ENCODE data around the gene P2RY4. TPM values are rescaled to one million over a fixed set of nuclear protein-coding genes. Genes with fewer than 3 reads are reported as not detected.

Gene P2RY4
- polyA plus RNA-seq, 1 of the 3 experiments (the other 2 are of a cell fraction) = 0.05 TPM

- 60% methylated on average over 1 of the region's 1 CpG for WGBS (ENCODE audit: low lambda C conversion rate)
- Histone ChIP-seq H3K9ac (no peak overlapping the region), H3K36me3 (replicated peaks in 1 of 2; ENCODE audit: control insufficient read depth in 1 of 2, insufficient read depth in 2 of 2, low read length in 1 of 2) (no peaks in the 10 kb centered on the region), H3K27ac (ENCODE audit: low read depth in 2 of 2, low read length in 1 of 2) (no peak overlapping the region), H3K9me2 (no peaks in the 10 kb centered on the region), H3K9me3 (no peaks in the 10 kb centered on the region), H4K20me1 (ENCODE audit: insufficient read depth) (no peaks in the 10 kb centered on the region), H3K4me2 (no peak overlapping the region), H3K27me3 (ENCODE audit: insufficient read depth) (peaks cover 16% of the 10 kb centered on the region; the same call in 1 of the 2 replicates), H3K79me2 (ENCODE audit: insufficient read depth) (no peaks in the 10 kb centered on the region), H3F3A (replicated peaks; ENCODE audit: insufficient read depth) (no peaks in the 10 kb centered on the region), H2AFZ (ENCODE audit: low read depth) (no peak overlapping the region), H3K4me1 (ENCODE audit: control insufficient read depth in 1 of 2, insufficient read depth in 2 of 2, low read depth in 1 of 2, low read length in 1 of 2) (no peaks in the 10 kb centered on the region), H3K4me3 (ENCODE audit: low read depth in 2 of 2, low read length in 1 of 2) (no peak overlapping the region)
- CTCF ChIA-PET = interaction anchor here (0.5 kb wide), 1 partner anchor 249 kb away, joined by 3 read pairs; no protein-coding TSS in a partner anchor
- TF ChIP-seq YY1 (IDR thresholded peaks at IDR 0.05; ENCODE audit: low read depth) (no peak), FOXJ3 (CRISPR knock-in tag; IDR thresholded peaks at IDR 0.05) (no peak), NRF1 (IDR thresholded peaks at IDR 0.05; ENCODE audit: low read depth, low read length) (no peak), NFIC (IDR thresholded peaks at IDR 0.05; ENCODE audit: borderline replicate concordance) (no peak), FOSL2 (IDR thresholded peaks at IDR 0.05; ENCODE audit: borderline replicate concordance, low read depth) (no peak), USF1 (IDR thresholded peaks at IDR 0.05; ENCODE audit: borderline replicate concordance, low read depth) (no peak), RFX5 (IDR thresholded peaks at IDR 0.05; ENCODE audit: low read length) (no peak), RAD21 (IDR thresholded peaks at IDR 0.05; ENCODE audit: low read length) (no peak), REST (IDR thresholded peaks at IDR 0.05; ENCODE audit: low read depth, low read length) (no peak), MAX (IDR thresholded peaks at IDR 0.05; ENCODE audit: low read depth) (no peak), GABPA (IDR thresholded peaks at IDR 0.05; ENCODE audit: low read depth) (no peak), PBX3 (IDR thresholded peaks at IDR 0.05) (no peak)
- no peak for DNase-seq
- POLR2A ChIA-PET = no interaction called here
Observed at GRCh38 chrX:70240751-70241150, 19.3 kb downstream of the P2RY4 start.

- no peak within 1 kb of the TSS for H3K9ac ChIP-seq
- H3K4me3 ChIP-seq (ENCODE audit: low read depth in 2 of 2, low read length in 1 of 2) = no peak within 1 kb of the TSS
- no peak for DNase-seq
- H3K4me2 ChIP-seq = no peak within 1 kb of the TSS
- H3K27ac ChIP-seq (ENCODE audit: low read depth in 2 of 2, low read length in 1 of 2) = no peak within 1 kb of the TSS
- H3K36me3 ChIP-seq (replicated peaks in 1 of 2; ENCODE audit: control insufficient read depth in 1 of 2, insufficient read depth in 2 of 2, low read length in 1 of 2) = no peaks in the 10 kb centered on the region
- H3K9me3 ChIP-seq = no peaks in the 10 kb centered on the region
- H3K27me3 ChIP-seq (ENCODE audit: insufficient read depth) = peaks cover 19% of the 10 kb centered on the region; the same call in 1 of the 2 replicates
- no peaks in the 10 kb centered on the region for H3K9me2 ChIP-seq
- no peaks in the 10 kb centered on the region for H3K4me1 ChIP-seq (ENCODE audit: control insufficient read depth in 1 of 2, insufficient read depth in 2 of 2, low read depth in 1 of 2, low read length in 1 of 2)
- CTCF ChIA-PET = no interaction called here
- no peaks in the 10 kb centered on the region for H4K20me1 ChIP-seq (ENCODE audit: insufficient read depth)
- POLR2A ChIA-PET = no interaction called here
- no peaks in the 10 kb centered on the region for H3F3A ChIP-seq (replicated peaks; ENCODE audit: insufficient read depth)
- H2AFZ ChIP-seq (ENCODE audit: low read depth) = no peak within 1 kb of the TSS
- H3K79me2 ChIP-seq (ENCODE audit: insufficient read depth) = no peaks in the 10 kb centered on the region
- 15% methylated on average over 3 of the region's 3 CpGs for WGBS (ENCODE audit: low lambda C conversion rate)
- TF ChIP-seq RAD21 (IDR thresholded peaks at IDR 0.05; ENCODE audit: low read length) (no peak), NFIC (IDR thresholded peaks at IDR 0.05; ENCODE audit: borderline replicate concordance) (no peak), TAF1 (IDR thresholded peaks at IDR 0.05; ENCODE audit: borderline replicate concordance, low read depth, low read length) (no peak), MAX (IDR thresholded peaks at IDR 0.05; ENCODE audit: low read depth) (no peak), TCF12 (IDR thresholded peaks at IDR 0.05) (no peak), POLR2AphosphoS5 (IDR thresholded peaks at IDR 0.05; ENCODE audit: low read depth, low read length) (no peak), GATA2 (CRISPR knock-in tag; IDR thresholded peaks at IDR 0.05) (no peak), REST (IDR thresholded peaks at IDR 0.05; ENCODE audit: low read depth, low read length) (no peak), USF2 (IDR thresholded peaks at IDR 0.05; ENCODE audit: borderline replicate concordance, low read depth, low read length) (no peak)
Observed at GRCh38 chrX:70234355-70234754, 25.6 kb downstream of the P2RY4 start, which contains the start of gene AWAT1. AWAT1 (plus strand) TSS chrX:70234655; CDS start chrX:70234696, 41 bp downstream.

Measured in SK-N-SH (cell line).